A549 treated with dexamethasone at 1 μM for 4 hours (cell line): ENCODE measurements around the gene HAT1. TPM values are rescaled to one million over a fixed set of nuclear protein-coding genes. Genes with fewer than 3 reads are reported as not detected.

ENCODE experiments used
- total RNA-seq: library from RNA; stranded (reverse); fragments of 200-300 nt; extraction: Qiagen RNA extraction; gene quantifications from 5 replicates; pipeline ENCODE4 v1.2.3, GENCODE V29; 2022

HAT1 gene
- 71.9 to 84.8 TPM (median 73.2 TPM) in 5 replicates for total RNA-seq

GRCh38 chr2:171922230-171923022, at the start of gene HAT1:
Gene HAT1, plus strand, starts transcription at chr2:171922461. Its CDS starts 40 bp downstream, at chr2:171922501.

GRCh38 chr2:171893824-171894611, 28.2 kb upstream of the HAT1 start, which contains the start of gene SLC25A12:
Gene SLC25A12, minus strand, starts transcription at chr2:171894244. Its CDS starts 30 bp downstream, at chr2:171894214.

GRCh38 chr2:171999604-172000469, 77.6 kb downstream of the HAT1 start, which contains the start of gene METAP1D:
Gene METAP1D, plus strand, starts transcription at chr2:171999953. Its CDS starts 17 bp downstream, at chr2:171999970.

Other genes with a start within 250 kb of the HAT1 start
- 66.9 to 78.5 TPM (median 76.0 TPM) in 5 replicates for gene DYNC1I2, start 235.0 kb upstream of the HAT1 start, total RNA-seq
- gene SLC25A12, start 28.2 kb upstream of the HAT1 start, total RNA-seq, result 13.0 to 15.0 TPM (median 14.4 TPM) in 5 replicates
- 2.0 to 3.1 TPM (median 2.6 TPM) in 5 replicates for gene METAP1D, start 77.5 kb downstream of the HAT1 start, total RNA-seq
- 2.3 to 2.9 TPM (median 2.6 TPM) in 5 replicates for gene DLX1, start 163.0 kb downstream of the HAT1 start, total RNA-seq
- 0.36 to 0.77 TPM (median 0.64 TPM) in 5 replicates for gene DLX2, start 180.4 kb downstream of the HAT1 start, total RNA-seq